ENCODE results near the gene CHRNB4.

Gene CHRNB4

DNA sequence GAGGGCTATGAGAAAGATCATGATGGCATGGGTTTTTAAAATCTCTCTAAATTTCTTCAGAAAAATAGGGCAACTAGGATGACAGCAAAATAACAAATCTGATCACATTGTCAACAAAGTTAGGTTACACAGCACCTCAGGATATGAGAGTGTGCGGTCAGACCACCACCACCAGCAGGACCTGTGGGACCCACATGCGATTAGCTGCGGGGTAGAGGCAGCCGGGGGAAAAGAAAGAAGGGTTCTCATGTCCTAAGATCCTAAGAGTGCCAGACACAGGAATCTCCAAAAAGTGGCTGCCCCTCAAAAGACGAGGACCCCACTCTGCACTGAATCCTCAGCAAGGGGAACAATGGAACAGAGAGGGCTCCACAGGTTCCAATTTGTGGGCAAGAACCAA is 35.8 kb downstream of the CHRNB4 start:
- Histone ChIP-seq H3K36me3 (ENCODE audit: control insufficient read depth, insufficient read depth, low read length, severe bottlenecking) (no peaks in the 10 kb centered on the region), H3K27me3 (replicated peaks; ENCODE audit: control insufficient read depth, insufficient read depth, low read length) (peaks cover 33% of the 10 kb centered on the region), H3K9ac (ENCODE audit: low read length) (no peak overlapping the region), H3K4me1 (ENCODE audit: control insufficient read depth, insufficient read depth, low read length) (no peaks in the 10 kb centered on the region), H3K4me3 (ENCODE audit: low read length) (no peak overlapping the region), H3K9me3 (ENCODE audit: control insufficient read depth, low read length) (no peaks in the 10 kb centered on the region)
- no peak for DNase-seq (ENCODE audit: low read depth)

GRCh38 chr15:78604420-78604819 is 36.6 kb downstream of the CHRNB4 start:
- Histone ChIP-seq H3K27me3 (replicated peaks; ENCODE audit: control insufficient read depth, insufficient read depth, low read length) (peaks cover 33% of the 10 kb centered on the region), H3K4me3 (ENCODE audit: low read length) (no peak overlapping the region), H3K9me3 (ENCODE audit: control insufficient read depth, low read length) (no peaks in the 10 kb centered on the region), H3K36me3 (ENCODE audit: control insufficient read depth, insufficient read depth, low read length, severe bottlenecking) (no peaks in the 10 kb centered on the region), H3K4me1 (ENCODE audit: control insufficient read depth, insufficient read depth, low read length) (no peaks in the 10 kb centered on the region), H3K9ac (ENCODE audit: low read length) (no peak overlapping the region)
- no peak for DNase-seq (ENCODE audit: low read depth)

GRCh38 chr15:78603467-78603866 is 37.5 kb downstream of the CHRNB4 start:
- Histone ChIP-seq H3K36me3 (ENCODE audit: control insufficient read depth, insufficient read depth, low read length, severe bottlenecking) (no peaks in the 10 kb centered on the region), H3K27me3 (replicated peaks; ENCODE audit: control insufficient read depth, insufficient read depth, low read length) (peaks cover 33% of the 10 kb centered on the region), H3K4me1 (ENCODE audit: control insufficient read depth, insufficient read depth, low read length) (no peaks in the 10 kb centered on the region), H3K4me3 (ENCODE audit: low read length) (no peak overlapping the region), H3K9ac (ENCODE audit: low read length) (no peak overlapping the region), H3K9me3 (ENCODE audit: control insufficient read depth, low read length) (no peaks in the 10 kb centered on the region)
- no peak for DNase-seq (ENCODE audit: low read depth)

DNA sequence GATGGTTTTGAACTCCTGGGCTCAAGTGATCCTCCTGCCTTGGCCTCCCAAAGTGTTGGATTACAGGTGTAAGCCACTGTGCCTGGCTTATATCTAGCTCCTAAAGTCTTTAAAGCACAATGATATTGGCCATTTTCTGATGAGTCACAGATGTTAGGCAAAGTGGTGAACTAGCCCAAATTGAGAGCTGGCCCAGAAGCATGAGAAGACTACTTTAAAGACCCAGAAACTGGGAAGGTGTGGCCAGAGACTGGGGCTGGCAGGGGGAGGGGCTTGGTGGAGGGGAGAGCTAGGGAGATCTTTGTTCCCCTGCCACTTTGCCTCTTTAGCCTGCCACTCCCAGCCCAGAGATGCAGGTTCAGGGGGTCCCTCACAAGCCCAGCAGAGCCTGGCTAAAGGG is 41.8 kb downstream of the CHRNB4 start:
- Histone ChIP-seq H3K4me3 (ENCODE audit: low read length) (no peak overlapping the region), H3K36me3 (ENCODE audit: control insufficient read depth, insufficient read depth, low read length, severe bottlenecking) (no peaks in the 10 kb centered on the region), H3K9ac (ENCODE audit: low read length) (no peak overlapping the region), H3K4me1 (ENCODE audit: control insufficient read depth, insufficient read depth, low read length) (no peaks in the 10 kb centered on the region), H3K9me3 (ENCODE audit: control insufficient read depth, low read length) (no peaks in the 10 kb centered on the region), H3K27me3 (replicated peaks; ENCODE audit: control insufficient read depth, insufficient read depth, low read length) (peaks cover 16% of the 10 kb centered on the region)
- no peak for DNase-seq (ENCODE audit: low read depth)

- H3K9me3 ChIP-seq (ENCODE audit: control insufficient read depth, low read length): no peaks in the 10 kb centered on the region
- no peak overlapping the region for H3K9ac ChIP-seq (ENCODE audit: low read length)
- no peaks in the 10 kb centered on the region for H3K36me3 ChIP-seq (ENCODE audit: control insufficient read depth, insufficient read depth, low read length, severe bottlenecking)
- no peaks in the 10 kb centered on the region for H3K4me1 ChIP-seq (ENCODE audit: control insufficient read depth, insufficient read depth, low read length)
- H3K27me3 ChIP-seq (replicated peaks; ENCODE audit: control insufficient read depth, insufficient read depth, low read length): peaks cover 8% of the 10 kb centered on the region
- H3K4me3 ChIP-seq (ENCODE audit: low read length): no peak overlapping the region
- no peak for DNase-seq (ENCODE audit: low read depth)
Measured at GRCh38 chr15:78598348-78598747, 42.7 kb downstream of the CHRNB4 start.

DNA sequence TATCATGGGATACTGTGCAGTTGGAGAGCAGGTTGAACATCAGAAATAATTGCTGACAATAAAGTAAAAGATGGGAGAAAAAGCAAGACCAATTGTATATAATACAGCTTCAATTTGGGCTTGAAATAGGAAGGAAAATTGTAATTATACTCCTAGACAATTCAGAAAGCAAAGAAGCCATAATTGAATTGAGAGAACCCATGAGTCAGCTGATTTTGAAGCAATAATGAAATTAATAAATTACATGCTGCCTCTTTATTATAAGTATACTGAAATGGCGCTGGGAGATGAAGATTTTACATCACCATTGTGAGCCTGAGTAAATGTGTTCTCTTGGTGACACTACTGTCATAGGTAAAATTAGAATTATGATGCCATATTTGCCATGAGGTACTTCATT is 43.4 kb downstream of the CHRNB4 start:
- H3K36me3 ChIP-seq (ENCODE audit: control insufficient read depth, insufficient read depth, low read length, severe bottlenecking): no peaks in the 10 kb centered on the region
- no peaks in the 10 kb centered on the region for H3K4me1 ChIP-seq (ENCODE audit: control insufficient read depth, insufficient read depth, low read length)
- no peak for DNase-seq (ENCODE audit: low read depth)

GRCh38 chr15:78574944-78575343 is 66.1 kb downstream of the CHRNB4 start:
- Histone ChIP-seq H3K27me3 (replicated peaks; ENCODE audit: control insufficient read depth, insufficient read depth, low read length) (no peaks in the 10 kb centered on the region), H3K9me3 (ENCODE audit: control insufficient read depth, low read length) (no peaks in the 10 kb centered on the region), H3K36me3 (ENCODE audit: control insufficient read depth, insufficient read depth, low read length, severe bottlenecking) (no peaks in the 10 kb centered on the region), H3K9ac (ENCODE audit: low read length) (no peak overlapping the region), H3K4me3 (ENCODE audit: low read length) (no peak overlapping the region), H3K4me1 (ENCODE audit: control insufficient read depth, insufficient read depth, low read length) (no peaks in the 10 kb centered on the region)
- DNase-seq (ENCODE audit: low read depth): no peak

More for the DNA sequence above, 43.4 kb downstream of the CHRNB4 start:
- H3K9me3 ChIP-seq (ENCODE audit: control insufficient read depth, low read length): no peaks in the 10 kb centered on the region
- peaks cover 4% of the 10 kb centered on the region for H3K27me3 ChIP-seq (replicated peaks; ENCODE audit: control insufficient read depth, insufficient read depth, low read length)
- no peak overlapping the region for H3K4me3 ChIP-seq (ENCODE audit: low read length)
- H3K9ac ChIP-seq (ENCODE audit: low read length): no peak overlapping the region

Data from adipocyte (in vitro differentiated cells).